GM21390 (cell line): ENCODE results near the gene FBLN5.
"Not testable (repeated sequence)": the region's sequence is repeated elsewhere in the genome, so short reads cannot be mapped to it uniquely, and the experiment has no call there.

ENCODE experiments used
- ATAC-seq: cut with Tn5 transposase; IDR thresholded peaks from one replicate; pipeline ENCODE4 v1.9.1; 2021; ENCODE audit not compliant: unreplicated experiment

FBLN5 gene

DNA sequence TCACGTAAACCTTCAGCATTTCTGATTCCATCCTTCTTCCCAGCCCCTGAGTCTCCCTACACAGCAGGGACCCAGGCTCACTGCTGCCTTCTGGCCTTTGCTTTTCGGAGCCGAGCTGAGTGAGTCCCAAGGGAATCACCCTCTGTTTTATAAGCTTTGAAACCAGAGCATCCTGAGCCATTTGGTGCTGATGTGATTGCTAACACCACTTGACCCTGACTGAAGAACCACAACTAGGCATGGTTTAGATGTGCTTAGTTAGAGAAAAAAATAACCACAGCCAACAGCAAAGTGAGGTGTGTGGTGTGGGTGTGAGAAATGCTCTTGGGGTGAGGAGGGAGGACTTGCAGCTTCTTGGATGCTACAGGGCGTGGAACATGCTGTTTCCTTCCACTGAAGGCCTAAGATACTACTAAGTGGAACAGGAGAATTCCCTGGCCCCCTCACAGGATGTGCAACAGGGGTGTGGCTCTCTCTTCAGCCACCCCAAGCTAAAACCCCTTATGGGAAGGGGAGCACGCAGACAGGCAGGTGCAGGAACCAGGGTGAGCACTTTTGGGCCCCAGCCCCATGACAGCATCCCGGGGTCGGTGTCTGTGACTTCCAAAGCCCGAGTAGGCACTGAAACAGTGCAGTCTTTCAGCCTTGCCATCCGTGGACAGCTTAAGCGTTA is 80.0 kb downstream of the FBLN5 start, which contains the start of gene TC2N:
TSS of gene TC2N (minus strand) at position 221 of the 673 bp plus-strand sequence. CDS start 53,767 bp downstream, outside the sequence.
- peak; percentile 48 for ATAC-seq

DNA sequence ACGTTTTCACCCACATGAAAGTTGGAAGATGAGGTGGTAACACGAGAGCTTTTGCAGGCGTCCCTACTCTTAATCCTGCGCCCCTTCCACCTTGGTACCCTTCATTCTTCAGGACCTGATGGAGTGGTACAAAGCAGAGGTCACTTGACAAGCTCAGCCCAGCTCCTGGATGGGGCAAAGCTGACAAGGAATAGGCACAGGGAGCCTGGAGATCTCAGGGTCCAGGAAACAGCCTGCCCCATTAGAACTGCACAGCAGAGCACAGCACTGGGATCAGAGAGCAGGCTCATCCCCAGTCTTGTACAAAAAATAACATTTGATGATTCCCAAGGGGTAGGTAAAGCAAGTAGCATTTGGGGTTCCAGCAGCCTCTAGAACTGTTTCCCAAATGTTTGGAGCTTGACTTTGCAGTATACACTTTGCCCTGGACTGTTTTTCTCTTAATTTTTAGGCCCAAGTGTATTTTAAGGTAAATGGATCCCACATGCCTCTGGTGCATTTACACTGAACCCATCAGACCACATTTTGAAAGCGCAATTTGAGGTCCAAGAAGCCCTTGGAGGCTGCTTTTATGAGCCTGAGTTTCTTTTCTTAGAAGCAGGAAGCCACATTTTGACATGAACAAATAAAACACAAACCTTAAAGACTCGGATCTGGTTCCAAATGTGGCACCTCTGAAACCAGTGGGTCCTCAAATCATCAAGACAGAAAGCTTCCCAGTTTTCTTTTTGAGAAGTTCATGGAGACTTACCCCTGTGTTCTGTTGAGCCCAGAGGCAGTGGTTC is 80.8 kb downstream of the FBLN5 start:
- ATAC-seq = no peak

DNA sequence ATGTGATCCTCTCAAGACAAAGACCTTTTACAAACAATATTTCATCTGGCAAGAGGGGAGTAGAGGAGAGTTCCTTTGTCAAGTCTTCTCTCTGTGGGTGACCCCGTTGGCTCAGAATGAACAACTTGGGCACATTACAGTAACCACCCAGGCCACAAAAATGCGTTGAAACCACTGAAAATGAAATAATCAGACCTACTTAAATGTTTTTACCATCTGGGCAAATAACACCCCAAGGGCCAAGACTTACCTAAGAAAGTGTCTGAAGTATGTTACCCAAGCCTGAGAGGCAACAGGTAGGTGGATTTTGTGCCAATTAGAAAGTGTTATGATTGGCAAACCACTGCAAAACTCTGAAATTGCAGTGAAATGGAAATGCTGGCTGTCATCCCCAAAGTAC is 81.4 kb downstream of the FBLN5 start:
- no peak for ATAC-seq

DNA sequence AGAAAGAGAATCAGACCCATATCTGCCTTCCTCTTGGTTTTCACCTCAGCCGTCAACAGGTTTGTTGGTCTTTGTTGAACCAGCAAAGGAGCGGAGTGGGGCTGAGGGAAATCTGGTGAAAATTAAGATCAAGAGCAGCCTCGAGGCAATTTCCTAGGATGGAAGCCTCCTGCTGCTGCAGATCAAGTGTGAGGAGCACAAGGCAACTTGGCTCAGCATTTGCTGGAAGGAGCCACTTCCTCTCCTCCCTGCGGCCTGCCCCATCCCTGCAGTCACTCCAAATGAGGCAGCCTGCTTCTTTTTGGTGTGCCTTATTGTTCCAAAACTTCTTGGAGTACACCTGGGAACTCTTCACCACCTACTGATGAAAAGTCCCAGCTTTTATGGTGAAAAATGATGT is 85.1 kb downstream of the FBLN5 start:
- ATAC-seq = no peak

DNA sequence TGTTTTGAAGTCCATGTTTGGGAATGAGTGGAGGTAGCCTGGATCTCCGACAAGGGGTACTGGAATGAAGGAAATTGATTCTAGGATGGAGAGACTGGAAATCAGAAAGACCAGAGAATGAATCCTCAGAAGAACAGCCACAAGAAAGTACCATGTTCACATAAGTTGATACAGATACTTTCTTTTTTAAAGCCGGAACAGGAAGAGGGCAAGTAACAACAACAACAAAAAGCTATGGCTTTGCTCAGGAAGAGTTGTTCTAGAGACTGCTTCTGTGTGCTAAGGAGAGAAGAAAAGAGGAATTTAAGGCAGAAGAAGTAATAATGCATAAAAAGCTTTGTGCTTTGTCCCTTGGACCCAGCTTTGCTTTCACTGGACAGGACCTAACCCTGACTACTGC is 86.4 kb downstream of the FBLN5 start:
- ATAC-seq = no peak

DNA sequence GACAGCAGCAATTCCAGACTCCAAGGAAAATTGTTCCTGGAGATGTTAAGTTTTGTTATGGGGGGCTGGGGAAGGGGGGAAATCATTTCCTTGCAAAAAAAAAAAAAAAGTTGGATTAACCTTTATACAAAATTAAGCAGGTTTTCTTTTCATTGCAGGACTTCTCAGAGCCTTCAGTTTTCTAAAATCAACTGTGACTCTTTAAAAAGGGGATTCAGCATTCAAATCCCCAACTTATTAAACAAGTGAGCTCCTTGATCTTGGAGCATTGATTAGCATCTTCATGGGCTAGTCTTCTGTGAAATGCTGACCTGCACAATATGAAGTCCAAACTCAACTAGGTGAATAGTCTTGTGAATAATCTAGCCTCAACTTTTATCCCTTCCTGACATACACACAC is 87.3 kb downstream of the FBLN5 start:
- ATAC-seq = no peak

DNA sequence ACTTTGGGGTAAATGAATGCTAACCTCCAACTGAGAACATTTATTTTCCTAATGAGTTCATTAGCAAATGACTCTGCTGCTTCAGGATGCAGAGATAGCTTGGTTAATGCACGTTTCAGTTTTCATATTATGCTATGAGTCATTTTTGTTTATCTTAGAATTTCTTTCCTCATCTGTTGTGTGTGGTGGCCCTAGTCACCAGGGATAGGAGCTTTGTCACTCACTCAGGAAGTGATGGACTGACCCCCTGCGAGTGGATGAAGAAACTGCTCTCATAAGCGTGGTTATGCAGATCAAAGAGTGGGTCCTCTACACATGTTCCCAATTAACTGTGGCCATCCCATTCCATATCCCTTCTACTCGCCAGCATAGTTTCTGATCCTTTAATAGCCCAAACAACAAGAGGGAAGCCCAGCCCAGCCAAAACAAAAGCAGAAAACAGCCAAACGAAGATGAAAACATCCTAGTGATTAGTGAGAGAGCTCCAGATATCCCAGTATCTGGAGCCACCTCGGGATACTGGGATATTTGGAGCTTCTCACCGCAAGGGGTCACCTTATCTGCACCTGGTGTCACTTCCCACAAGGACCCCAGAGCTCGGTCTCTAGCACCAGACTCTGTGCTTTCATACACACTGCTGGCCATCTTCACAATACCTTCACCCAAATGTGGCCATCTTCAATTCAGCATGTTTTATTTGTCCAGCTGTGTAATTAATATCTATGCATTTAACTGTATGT is 88.8 kb downstream of the FBLN5 start:
- ATAC-seq = no peak

DNA sequence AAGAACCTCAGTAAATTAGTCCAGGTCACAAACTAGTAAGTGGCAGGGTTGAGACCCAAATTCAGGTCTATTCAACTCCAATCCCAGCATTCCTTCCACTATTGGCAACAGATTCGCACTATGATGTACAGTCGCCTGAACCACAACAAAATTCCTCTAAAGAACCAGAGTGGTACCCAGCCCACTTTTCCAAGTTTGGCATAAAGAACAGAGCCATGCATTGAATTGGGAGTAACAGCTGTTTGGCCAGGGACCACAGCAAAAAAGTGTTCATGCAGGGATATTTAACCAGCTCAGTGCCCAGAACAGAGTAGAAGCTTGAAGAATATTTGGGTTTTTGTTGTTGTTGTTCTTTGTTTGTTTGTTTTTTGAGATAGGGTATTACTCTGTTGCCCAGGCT is 89.9 kb downstream of the FBLN5 start:
- no peak for ATAC-seq

GRCh38 chr14:91854327-91854934 is 93.1 kb downstream of the FBLN5 start:
- no peak for ATAC-seq

DNA sequence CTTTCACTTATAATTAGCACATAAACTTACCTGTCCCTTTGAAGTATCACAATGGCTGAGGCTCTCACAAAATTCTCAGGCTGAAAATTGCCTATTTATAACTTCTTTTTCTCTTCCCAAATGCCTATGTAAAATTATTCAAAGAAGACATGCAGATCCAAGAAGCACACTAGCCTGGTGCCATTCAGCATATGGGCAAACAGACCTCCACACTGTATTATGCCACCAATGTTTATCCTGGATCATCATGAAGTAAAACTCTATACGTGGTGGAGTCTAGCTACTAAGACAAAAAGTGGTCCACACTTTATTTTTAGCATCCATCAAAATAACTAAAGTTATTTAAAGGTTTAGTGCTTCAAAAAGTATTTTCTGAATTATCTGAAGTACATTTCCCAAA is 95.9 kb downstream of the FBLN5 start:
- no peak for ATAC-seq

DNA sequence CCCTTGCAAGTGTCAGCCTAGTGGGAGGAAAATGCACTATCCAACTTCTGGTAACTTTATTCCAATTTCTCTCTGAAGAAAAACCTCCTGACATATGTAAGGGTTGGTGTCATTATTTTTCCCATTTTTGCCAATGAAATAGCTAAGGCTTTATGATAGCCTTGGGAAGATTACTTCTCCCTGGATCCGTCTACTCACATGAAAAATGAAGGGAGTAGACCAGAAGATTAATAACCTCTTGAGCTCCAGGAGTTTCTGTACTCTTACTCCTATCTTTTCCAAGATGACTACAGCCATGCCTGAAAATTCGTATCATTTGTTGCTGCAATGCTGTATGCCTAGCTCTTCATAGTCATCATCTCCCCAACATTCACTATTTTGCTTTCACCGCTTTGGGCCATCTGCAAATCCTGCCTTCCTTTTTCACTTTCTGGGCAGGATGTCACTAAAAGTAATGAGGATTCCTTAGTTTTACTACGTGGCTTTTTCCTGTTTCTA is 98.9 kb downstream of the FBLN5 start:
- no peak for ATAC-seq

DNA sequence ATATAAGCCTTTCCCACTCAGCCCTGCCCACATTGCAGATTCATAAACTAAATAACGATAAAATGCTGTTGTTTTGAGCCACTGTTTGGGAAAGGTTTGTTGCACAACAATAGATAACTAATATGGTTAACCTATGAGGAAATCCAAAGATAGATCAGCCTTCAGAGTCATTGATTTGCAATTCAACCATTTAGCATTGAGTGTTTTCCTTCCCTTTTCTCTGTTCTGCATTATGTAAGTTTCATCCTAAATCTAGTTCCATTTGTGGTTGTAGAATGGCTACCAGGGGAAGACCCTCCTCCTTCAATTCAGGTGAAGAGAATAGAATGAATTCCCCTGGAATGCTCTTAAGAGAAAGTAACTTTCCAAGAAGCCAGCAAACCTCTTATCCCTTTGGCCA is 99.8 kb downstream of the FBLN5 start:
- no peak for ATAC-seq

GRCh38 chr14:91845652-91846051 is 101.8 kb downstream of the FBLN5 start:
- ATAC-seq = no peak

- ATAC-seq = not testable (repeated sequence)
These were observed 102.4 kb downstream of the FBLN5 start for GRCh38 chr14:91845056-91845455.

GRCh38 chr14:91844029-91844428 is 103.5 kb downstream of the FBLN5 start:
- no peak for ATAC-seq

GRCh38 chr14:91843437-91843836 is 104.1 kb downstream of the FBLN5 start:
- ATAC-seq = no peak

DNA sequence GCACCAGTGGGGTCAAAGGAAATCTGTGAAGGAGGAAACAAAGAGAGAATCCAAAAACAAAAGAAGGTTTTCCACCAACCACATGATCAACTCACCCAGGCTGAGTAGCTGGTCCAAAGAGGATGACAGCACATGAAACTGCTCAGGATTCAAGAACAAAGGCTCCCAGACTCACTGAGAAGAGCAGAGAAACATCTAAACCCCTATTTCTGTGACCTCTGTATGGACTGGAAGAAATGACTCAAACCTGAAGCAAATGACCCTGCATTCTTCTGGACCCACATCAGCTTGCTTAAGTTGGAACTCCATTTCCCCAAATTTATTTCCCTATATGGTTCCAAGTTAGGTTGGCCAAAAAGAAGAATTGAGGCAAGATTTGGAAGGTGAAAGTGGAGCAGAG is 106.4 kb downstream of the FBLN5 start:
- ATAC-seq = no peak

DNA sequence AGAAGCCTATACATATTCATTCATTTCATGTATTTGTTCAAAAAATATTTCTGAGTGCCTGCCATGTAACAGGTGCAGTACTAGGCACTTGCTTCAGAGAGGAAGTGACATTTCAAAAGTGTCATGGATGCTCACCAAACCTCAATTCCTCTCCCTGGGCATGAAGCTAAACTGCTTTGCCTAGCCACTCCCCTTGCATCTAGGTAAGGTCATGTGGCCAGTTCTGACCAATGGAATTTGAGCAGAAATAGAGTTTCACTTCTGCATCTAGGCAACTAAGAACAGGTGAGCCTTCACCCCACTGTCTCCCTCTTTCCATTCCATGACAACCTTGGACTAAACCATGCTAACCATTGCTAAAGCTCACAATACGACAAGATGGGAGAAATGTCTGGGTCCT is 107.7 kb downstream of the FBLN5 start:
- ATAC-seq = no peak

DNA sequence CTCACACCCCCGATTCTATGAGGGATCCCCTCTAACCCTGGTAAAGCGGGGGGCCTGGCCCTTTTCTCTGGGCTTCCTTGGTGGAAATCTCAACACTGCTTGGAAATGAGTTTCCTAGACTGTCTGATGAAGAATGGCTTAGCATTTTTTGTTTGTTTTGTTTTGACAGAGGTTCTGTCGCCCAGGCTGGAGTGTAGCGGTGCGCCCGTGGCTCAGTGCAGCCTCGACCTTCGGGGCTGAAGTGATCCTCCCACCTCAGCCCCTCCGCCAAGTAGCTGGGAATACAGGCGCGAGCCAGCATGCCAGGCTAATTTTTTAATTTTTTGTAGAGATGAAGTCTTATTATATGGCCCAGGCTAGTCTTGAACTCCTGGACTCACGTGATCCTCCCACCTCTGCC is 110.4 kb downstream of the FBLN5 start:
- no peak for ATAC-seq

- peak; percentile 45 for ATAC-seq
These were observed 111.3 kb downstream of the FBLN5 start for GRCh38 chr14:91835920-91836843.
